VCaP (cell line): ENCODE measurements around the gene C16orf78.

Experiments
- H3K27ac ChIP-seq: fragments of 450-650 bp; 2 replicates; pipeline ENCODE4 v1.5.1; 2017
- TF ChIP-seq, protein P1 (sequence below): fragments of 450-650 bp; conservative IDR thresholded peaks from 2 replicates; pipeline ENCODE4 v1.5.1; 2017; ENCODE audit warnings: mild to moderate bottlenecking, moderate library complexity

The C16orf78 gene

DNA sequence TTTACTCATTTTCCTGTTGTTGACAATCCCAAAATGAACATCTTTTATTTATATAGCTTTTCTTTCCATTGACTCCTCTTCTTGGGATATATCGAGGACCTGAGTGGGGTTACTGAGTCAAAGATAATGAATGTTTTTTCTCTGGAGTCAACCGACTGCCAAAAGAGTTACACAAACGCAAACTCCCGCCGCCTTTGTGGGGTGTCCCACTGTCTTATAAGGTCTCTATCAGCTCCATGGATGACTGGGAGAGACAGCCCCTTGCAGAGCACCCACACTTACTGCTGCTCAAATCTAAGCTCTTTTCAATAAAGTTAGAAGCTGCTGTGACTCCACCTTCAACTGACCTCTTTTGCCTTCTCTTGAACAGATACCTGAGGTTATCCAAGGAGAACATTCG lies 25.2 kb downstream of the C16orf78 start:
- TF ChIP-seq, protein P1, sequence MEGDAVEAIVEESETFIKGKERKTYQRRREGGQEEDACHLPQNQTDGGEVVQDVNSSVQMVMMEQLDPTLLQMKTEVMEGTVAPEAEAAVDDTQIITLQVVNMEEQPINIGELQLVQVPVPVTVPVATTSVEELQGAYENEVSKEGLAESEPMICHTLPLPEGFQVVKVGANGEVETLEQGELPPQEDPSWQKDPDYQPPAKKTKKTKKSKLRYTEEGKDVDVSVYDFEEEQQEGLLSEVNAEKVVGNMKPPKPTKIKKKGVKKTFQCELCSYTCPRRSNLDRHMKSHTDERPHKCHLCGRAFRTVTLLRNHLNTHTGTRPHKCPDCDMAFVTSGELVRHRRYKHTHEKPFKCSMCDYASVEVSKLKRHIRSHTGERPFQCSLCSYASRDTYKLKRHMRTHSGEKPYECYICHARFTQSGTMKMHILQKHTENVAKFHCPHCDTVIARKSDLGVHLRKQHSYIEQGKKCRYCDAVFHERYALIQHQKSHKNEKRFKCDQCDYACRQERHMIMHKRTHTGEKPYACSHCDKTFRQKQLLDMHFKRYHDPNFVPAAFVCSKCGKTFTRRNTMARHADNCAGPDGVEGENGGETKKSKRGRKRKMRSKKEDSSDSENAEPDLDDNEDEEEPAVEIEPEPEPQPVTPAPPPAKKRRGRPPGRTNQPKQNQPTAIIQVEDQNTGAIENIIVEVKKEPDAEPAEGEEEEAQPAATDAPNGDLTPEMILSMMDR, result no peak
- no peak overlapping the region for H3K27ac ChIP-seq

DNA sequence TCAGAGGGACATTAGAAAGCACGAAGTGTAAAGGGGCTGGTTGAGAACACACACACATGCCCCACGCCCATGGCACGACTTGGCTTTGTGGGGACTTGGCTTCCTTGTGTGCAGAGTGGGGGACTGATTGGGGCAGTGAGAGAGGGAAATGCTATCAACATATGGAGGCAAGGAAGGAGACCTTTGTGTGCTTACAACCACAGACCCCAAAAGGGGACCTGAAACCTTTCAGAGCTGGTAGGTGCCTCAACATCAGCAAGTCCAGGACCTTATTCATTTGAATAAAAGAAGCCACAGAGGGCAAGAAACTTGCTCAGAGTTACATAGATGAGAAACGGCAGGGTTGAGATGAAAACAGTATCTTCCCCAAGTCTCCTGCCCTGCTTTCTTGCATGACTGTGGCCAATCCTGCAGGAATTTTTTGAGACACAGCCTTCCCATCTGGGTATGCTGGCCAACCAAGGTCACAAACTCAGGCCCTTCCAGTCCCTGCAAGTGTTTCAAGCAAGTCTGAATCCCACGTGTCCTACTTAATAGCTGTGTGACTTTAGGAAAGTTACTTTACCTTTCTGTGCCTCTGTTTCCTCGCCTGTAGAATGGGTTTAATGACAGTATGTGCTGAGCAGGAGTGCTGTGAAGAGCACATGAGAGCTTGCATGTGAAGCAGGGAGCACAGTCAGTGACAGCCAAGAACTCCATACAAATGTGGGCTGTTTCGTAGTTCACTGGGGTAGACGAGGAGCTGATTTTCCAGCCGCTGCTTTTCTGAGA lies 26.2 kb downstream of the C16orf78 start:
- TF ChIP-seq, protein P1, result no peak
- H3K27ac ChIP-seq, result no peak overlapping the region

DNA sequence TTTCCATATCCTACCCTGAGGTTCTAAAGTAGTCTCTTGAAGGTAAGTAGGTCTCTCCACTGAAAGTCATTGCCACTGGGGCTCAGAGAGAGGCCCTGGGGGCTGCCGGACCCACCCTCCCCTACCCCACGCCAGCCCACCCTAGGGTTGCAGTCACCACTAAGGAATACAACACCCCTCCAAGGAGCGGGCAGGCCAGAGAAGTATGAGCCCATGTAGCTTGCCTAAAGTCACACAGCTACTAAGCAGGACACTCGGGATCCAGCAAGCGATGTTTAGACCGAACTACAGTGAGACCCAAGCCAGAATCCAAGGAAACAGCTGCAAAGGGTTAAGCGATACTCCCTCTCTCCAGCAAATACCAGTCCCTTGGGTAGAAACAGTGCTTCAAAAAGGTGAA lies 27.0 kb downstream of the C16orf78 start:
- TF ChIP-seq, protein P1, result no peak
- H3K27ac ChIP-seq, result no peak overlapping the region

DNA sequence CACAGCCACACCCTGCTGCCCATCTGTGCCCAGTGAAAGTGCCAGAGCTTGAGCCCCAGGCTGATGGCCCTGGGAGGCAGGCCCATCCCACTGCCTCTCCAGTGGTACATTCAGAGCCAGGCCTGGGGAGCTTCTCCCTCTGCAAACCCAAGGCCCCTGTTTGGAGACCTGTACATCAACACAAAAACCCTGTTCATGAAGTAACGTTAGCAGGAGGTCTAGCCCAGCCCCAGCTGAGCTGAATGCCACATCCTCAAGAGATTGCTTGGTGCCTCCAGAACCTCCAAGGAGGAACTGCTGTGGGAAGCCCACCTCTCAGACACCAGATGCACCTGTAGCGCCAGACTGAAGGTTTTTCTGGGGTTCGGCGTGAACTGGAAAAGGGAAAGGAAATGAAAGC lies 31.5 kb downstream of the C16orf78 start:
- TF ChIP-seq, protein P1, result no peak
- no peak overlapping the region for H3K27ac ChIP-seq

DNA sequence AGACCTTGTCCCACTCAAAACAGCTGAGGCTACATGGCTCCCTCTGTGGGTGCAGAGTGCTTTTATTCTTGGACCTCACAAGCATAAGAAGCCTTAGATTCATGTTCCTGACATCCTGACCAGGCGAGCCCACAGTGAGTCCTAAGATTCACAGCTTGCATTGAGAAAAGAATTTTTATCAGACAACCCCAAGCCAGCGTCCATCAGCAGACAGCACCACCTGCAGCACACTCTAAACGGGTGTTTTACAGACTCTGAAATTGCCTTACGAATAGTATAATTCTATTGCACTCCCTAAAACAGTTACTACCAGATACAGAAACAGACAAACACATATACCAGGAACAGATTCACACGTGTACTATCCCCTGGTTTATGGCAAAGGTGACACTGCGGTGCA lies 31.9 kb downstream of the C16orf78 start:
- TF ChIP-seq, protein P1, result no peak; the same call in 1 of the 2 replicates
- no peak overlapping the region for H3K27ac ChIP-seq

DNA sequence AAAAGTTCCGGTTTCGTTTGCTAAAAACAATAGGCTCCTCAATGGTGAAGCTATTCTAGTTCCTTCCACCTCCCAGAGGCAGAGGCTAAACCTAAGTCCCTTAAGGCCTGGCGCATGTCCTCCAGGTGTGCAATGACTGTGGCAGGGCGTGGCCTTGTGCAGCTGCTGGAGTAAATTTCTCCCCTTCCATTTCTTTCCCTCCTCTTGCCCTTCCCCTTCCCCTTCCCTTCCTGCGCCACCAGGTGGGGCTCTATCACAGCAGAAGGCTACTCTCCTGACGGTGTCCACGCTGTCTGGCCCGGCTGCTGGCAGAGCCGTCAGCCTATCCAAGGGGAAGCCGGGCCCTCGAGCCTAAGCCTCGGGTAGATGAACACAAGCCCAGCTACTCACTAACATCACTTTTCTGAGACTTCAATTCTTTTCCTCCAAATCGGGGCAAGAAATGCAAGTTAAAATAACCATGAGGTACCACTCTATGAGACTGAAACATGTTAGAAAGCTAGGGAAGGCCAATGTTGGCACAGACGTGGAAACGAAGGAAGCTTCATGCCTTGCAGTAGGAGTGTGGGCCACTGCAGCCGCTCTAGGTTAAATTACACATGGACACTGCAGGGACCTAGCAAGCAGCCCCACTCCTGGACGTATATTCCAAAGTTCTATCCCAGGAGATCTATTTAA lies 34.4 kb downstream of the C16orf78 start:
- H3K27ac ChIP-seq, result no peak overlapping the region
- TF ChIP-seq, protein P1, result peak; percentile 81

DNA sequence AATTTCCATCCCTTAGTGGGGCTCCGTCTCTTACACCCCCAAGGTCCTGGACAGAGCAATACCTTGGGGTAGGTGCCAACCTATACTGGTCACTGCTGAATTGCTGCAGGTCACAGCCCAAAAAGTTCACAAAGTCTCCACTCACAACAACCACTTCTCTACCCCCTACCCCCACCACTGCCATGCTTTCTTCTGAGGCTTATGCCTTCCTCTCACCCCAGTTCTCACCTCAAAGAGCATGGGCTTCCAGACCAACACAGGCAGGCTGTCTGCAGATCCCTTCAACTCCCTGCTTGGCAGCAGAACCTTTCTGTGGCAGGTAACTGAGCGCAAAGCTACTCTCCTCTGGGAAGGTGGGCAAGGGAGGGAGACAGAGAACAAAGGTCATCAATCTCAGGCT lies 35.5 kb downstream of the C16orf78 start:
- TF ChIP-seq, protein P1, result no peak
- H3K27ac ChIP-seq, result no peak overlapping the region
